ENCODE data around the gene DCTPP1.

DNA sequence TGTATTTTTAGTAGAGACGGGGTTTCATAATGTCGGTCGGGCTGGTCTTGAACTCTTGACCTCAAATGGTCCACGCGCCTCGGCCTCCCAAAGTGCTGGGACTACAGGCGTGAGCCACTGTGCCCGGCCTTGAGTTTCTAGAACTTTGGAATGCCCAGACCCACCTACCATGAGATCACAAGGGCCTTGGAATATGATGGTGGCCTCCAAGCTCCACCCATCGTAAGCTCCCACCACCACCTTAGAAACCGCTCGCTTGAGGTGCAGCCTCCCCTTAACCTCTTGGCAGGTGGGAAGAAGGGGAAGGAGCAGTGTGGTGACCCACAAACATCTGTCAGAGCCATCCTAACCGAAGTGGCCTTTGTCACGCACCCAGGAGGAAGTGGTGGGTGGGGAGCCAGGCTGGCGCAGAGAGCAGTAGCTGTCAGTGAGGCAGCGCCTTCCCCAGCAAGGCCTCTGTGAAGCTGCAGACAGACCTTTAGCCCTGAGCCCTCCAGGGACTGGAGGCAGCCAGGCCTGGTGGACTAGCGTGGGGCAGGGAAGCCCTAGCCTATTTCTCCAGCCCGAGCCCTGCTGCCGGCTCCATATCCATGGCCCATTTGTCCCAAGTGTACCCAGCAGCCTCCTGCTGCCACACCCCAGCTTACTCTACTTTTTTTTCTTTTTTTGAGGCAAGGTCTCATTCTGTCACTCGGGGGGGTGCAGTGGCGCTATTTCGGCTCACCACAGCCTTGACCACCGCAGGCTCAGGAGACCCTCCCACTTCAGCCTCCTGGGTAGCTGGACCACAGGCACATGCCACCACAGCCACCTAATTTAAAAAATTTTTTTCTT is 28.9 kb upstream of the DCTPP1 start:
- TF ChIP-seq GATA3 (IDR thresholded peaks at IDR 0.05; ENCODE audit: low read depth, low read length) (no peak), GATA2 (IDR thresholded peaks at IDR 0.05; ENCODE audit: low read depth, low read length) (no peak)
